WERI-Rb-1 (cell line): Measurements from ENCODE around the gene SEC61B.

Source experiments
- DNase-seq: peaks from one replicate; pipeline ENCODE4 v3.0.0-alpha.2; 2020
- H3K27ac ChIP-seq: fragments of 250-450 bp; sonication (Bioruptor Pico); 2 replicates; pipeline ENCODE4 v1.5.1; 2020; ENCODE audit warnings: mild to moderate bottlenecking, moderate library complexity
- H3K27me3 ChIP-seq: fragments of 250-450 bp; sonication (Bioruptor Pico); 2 replicates; pipeline ENCODE4 v1.5.1; 2021; ENCODE audit warnings: mild to moderate bottlenecking, low read depth, moderate library complexity; ENCODE audit not compliant: insufficient read depth, severe bottlenecking
- H3K36me3 ChIP-seq: fragments of 250-450 bp; sonication (Bioruptor Pico); 2 replicates; pipeline ENCODE4 v1.5.1; 2020; ENCODE audit warnings: mild to moderate bottlenecking, moderate library complexity
- H3K4me3 ChIP-seq: 2 replicates; pipeline ENCODE4 v1.5.1; 2011; ENCODE audit warnings: low read depth, mild to moderate bottlenecking, control low read depth, low read length
- H3K9me3 ChIP-seq: fragments of 250-450 bp; sonication (Bioruptor Pico); 2 replicates; pipeline ENCODE4 v1.5.1; 2021; ENCODE audit warnings: mild to moderate bottlenecking, moderate library complexity; ENCODE audit not compliant: severe bottlenecking
- TF ChIP-seq, protein P1 (sequence below): IDR thresholded peaks from 2 replicates; pipeline ENCODE4 v1.5.1; 2011; ENCODE audit warnings: low read depth, mild to moderate bottlenecking, control low read depth, inconsistent platforms, low read length

The SEC61B gene

GRCh38 chr9:99222416-99223270 is 561 bp downstream of the SEC61B start:
- Histone ChIP-seq H3K4me3 (peak overlapping the region; percentile 95), H3K27me3 (no peaks in the 10 kb centered on the region), H3K27ac (peak overlapping the region; percentile 99), H3K36me3 (peaks cover 69% of the 10 kb centered on the region), H3K9me3 (no peaks in the 10 kb centered on the region)
- DNase-seq, result no peak
- TF ChIP-seq, protein P1, sequence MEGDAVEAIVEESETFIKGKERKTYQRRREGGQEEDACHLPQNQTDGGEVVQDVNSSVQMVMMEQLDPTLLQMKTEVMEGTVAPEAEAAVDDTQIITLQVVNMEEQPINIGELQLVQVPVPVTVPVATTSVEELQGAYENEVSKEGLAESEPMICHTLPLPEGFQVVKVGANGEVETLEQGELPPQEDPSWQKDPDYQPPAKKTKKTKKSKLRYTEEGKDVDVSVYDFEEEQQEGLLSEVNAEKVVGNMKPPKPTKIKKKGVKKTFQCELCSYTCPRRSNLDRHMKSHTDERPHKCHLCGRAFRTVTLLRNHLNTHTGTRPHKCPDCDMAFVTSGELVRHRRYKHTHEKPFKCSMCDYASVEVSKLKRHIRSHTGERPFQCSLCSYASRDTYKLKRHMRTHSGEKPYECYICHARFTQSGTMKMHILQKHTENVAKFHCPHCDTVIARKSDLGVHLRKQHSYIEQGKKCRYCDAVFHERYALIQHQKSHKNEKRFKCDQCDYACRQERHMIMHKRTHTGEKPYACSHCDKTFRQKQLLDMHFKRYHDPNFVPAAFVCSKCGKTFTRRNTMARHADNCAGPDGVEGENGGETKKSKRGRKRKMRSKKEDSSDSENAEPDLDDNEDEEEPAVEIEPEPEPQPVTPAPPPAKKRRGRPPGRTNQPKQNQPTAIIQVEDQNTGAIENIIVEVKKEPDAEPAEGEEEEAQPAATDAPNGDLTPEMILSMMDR, result 0 out of 2 replicates have a peak, but pooled peaks have one; percentile 29

- Histone ChIP-seq H3K4me3 (no peak overlapping the region), H3K27ac (no peak overlapping the region), H3K9me3 (no peaks in the 10 kb centered on the region), H3K27me3 (no peaks in the 10 kb centered on the region), H3K36me3 (peaks cover 67% of the 10 kb centered on the region)
- TF ChIP-seq, protein P1, result no peak
- DNase-seq, result no peak
These were observed 2.4 kb downstream of the SEC61B start for GRCh38 chr9:99224445-99224844.

GRCh38 chr9:99226054-99226453 is 4.0 kb downstream of the SEC61B start:
- no peak overlapping the region for H3K4me3 ChIP-seq
- peaks cover 72% of the 10 kb centered on the region for H3K36me3 ChIP-seq
- H3K9me3 ChIP-seq, result no peaks in the 10 kb centered on the region
- TF ChIP-seq, protein P1, result no peak
- H3K27ac ChIP-seq, result no peak overlapping the region
- DNase-seq, result no peak
- H3K27me3 ChIP-seq, result no peaks in the 10 kb centered on the region

- TF ChIP-seq, protein P1, result no peak
- no peaks in the 10 kb centered on the region for H3K27me3 ChIP-seq
- no peak overlapping the region for H3K27ac ChIP-seq
- no peak overlapping the region for H3K4me3 ChIP-seq
- DNase-seq, result no peak
- H3K9me3 ChIP-seq, result no peaks in the 10 kb centered on the region
- H3K36me3 ChIP-seq, result peaks cover 68% of the 10 kb centered on the region
These were observed 8.1 kb downstream of the SEC61B start for GRCh38 chr9:99230206-99230605.

DNA sequence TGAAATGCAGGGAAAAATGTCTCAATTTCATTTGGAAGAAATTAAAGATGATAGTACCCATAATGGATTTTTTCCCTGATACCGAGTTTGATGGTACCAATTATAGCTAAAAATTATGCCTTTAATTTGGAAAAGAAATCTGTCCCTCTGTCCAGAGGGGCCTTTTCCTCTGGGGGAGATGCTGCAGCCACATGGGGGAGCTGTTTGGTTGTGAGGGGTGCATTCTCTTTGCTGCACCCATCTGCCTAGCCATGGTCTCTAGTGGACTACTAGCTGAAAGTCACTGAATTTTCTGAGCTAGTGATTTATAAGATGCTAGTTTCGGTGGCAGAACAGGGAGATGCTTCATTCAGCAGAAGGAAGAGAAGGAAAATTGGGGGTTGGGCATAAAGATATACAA is 9.6 kb downstream of the SEC61B start:
- DNase-seq, result peak; percentile 48
- H3K27me3 ChIP-seq, result no peaks in the 10 kb centered on the region
- H3K27ac ChIP-seq, result no peak overlapping the region
- H3K9me3 ChIP-seq, result no peaks in the 10 kb centered on the region
- TF ChIP-seq, protein P1, result peak; percentile 76
- no peak overlapping the region for H3K4me3 ChIP-seq
- peaks cover 57% of the 10 kb centered on the region for H3K36me3 ChIP-seq
